Fibroblast of mammary gland (primary cell): ENCODE data around the gene GARS1.
A peak's percentile ranks its signal among the peaks of the same experiment; 100 is the strongest.

Experiments used
- DNase-seq: peaks from one replicate; pipeline ENCODE4 v3.0.0-alpha.2; 2010; ENCODE audit warnings: low read depth
- H3K4me3 ChIP-seq: 2 replicates; pipeline ENCODE4 v1.5.1; 2011; ENCODE audit warnings: low read depth, mild to moderate bottlenecking, low read length, moderate library complexity; ENCODE audit not compliant: control insufficient read depth
- CTCF ChIP-seq: conservative IDR thresholded peaks from 2 replicates; pipeline ENCODE4 v1.5.1; 2011; ENCODE audit warnings: low read depth, low read length, inconsistent platforms; ENCODE audit not compliant: control insufficient read depth, insufficient read depth

The GARS1 gene

GRCh38 chr7:30594540-30595435 is at the start of gene GARS1:
TSS of gene GARS1 (plus strand) at chr7:30594878. CDS start at chr7:30594922, 44 bp downstream.
- DNase-seq: peak; percentile 88
- H3K4me3 ChIP-seq: peak within 1 kb of the TSS; percentile 94
- no peak for TF ChIP-seq CTCF

GRCh38 chr7:30545791-30546555 is 48.7 kb upstream of the GARS1 start:
- peak; percentile 47 for DNase-seq
- no peak for TF ChIP-seq CTCF
- no peak overlapping the region for H3K4me3 ChIP-seq

GRCh38 chr7:30546596-30546995 is 48.1 kb upstream of the GARS1 start:
- H3K4me3 ChIP-seq: no peak overlapping the region
- no peak for DNase-seq
- TF ChIP-seq CTCF: no peak

- TF ChIP-seq CTCF: peak; percentile 85
- no peak overlapping the region for H3K4me3 ChIP-seq
- peak; percentile 70 for DNase-seq
These were observed 45.8 kb upstream of the GARS1 start for GRCh38 chr7:30548845-30549244.

GRCh38 chr7:30549931-30550493 is 44.7 kb upstream of the GARS1 start:
- no peak for TF ChIP-seq CTCF
- no peak overlapping the region for H3K4me3 ChIP-seq
- peak; percentile 15 for DNase-seq

- H3K4me3 ChIP-seq: no peak overlapping the region
- TF ChIP-seq CTCF: no peak
These were observed 42.3 kb upstream of the GARS1 start for GRCh38 chr7:30552330-30552729.

More at GRCh38 chr7:30552330-30552729, 42.3 kb upstream of the GARS1 start:
- no peak for DNase-seq
